Measurements from ENCODE around the gene ZNF496.

Gene ZNF496

DNA sequence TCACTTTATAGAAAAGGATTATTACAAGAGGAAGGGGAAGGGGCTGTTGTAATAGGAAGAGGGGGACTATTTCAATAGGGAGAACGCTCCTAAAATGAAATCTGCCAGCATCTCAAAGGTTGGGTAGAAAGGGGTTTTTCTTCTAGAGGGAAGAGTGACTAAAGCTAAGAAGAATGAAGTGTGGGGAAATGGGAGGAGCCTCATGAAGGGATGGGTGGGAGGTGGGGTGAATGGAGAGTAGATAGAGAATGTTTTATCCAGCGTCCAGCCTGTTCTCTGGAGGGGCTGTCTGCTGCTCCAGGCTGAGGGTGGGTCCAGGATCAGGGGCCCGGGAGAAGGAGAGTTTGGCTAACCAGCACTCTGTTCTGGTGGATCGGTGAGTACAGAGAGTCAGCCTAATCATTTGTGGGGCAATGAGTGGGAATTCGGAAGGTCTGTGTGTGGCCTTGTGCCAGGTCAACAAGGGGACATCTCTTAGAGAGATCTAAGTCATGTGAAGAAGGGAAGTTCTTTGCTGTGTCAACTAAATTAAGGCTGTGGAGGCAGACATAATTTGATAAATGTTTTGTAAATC, 50.6 kb downstream of the ZNF496 start:
- TF ChIP-seq TAF1 (IDR thresholded peaks at IDR 0.05; ENCODE audit: borderline replicate concordance, insufficient read depth, low read length): no peak
- TF ChIP-seq SIN3A (IDR thresholded peaks at IDR 0.05; ENCODE audit: borderline replicate concordance, insufficient read depth, low read length): no peak
- TF ChIP-seq, protein P1, sequence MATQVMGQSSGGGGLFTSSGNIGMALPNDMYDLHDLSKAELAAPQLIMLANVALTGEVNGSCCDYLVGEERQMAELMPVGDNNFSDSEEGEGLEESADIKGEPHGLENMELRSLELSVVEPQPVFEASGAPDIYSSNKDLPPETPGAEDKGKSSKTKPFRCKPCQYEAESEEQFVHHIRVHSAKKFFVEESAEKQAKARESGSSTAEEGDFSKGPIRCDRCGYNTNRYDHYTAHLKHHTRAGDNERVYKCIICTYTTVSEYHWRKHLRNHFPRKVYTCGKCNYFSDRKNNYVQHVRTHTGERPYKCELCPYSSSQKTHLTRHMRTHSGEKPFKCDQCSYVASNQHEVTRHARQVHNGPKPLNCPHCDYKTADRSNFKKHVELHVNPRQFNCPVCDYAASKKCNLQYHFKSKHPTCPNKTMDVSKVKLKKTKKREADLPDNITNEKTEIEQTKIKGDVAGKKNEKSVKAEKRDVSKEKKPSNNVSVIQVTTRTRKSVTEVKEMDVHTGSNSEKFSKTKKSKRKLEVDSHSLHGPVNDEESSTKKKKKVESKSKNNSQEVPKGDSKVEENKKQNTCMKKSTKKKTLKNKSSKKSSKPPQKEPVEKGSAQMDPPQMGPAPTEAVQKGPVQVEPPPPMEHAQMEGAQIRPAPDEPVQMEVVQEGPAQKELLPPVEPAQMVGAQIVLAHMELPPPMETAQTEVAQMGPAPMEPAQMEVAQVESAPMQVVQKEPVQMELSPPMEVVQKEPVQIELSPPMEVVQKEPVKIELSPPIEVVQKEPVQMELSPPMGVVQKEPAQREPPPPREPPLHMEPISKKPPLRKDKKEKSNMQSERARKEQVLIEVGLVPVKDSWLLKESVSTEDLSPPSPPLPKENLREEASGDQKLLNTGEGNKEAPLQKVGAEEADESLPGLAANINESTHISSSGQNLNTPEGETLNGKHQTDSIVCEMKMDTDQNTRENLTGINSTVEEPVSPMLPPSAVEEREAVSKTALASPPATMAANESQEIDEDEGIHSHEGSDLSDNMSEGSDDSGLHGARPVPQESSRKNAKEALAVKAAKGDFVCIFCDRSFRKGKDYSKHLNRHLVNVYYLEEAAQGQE (IDR thresholded peaks at IDR 0.05; ENCODE audit: insufficient read depth in 1 of 2, low read depth in 2 of 2, low read length in 2 of 2): no peak
- TF ChIP-seq POLR2AphosphoS5 (IDR thresholded peaks at IDR 0.05; ENCODE audit: low read depth, low read length): no peak
- no peak for TF ChIP-seq FOXP2 (optimal IDR thresholded peaks at IDR 0.05; ENCODE audit: borderline replicate concordance, extremely low read depth, extremely low read length, insufficient read depth)

DNA sequence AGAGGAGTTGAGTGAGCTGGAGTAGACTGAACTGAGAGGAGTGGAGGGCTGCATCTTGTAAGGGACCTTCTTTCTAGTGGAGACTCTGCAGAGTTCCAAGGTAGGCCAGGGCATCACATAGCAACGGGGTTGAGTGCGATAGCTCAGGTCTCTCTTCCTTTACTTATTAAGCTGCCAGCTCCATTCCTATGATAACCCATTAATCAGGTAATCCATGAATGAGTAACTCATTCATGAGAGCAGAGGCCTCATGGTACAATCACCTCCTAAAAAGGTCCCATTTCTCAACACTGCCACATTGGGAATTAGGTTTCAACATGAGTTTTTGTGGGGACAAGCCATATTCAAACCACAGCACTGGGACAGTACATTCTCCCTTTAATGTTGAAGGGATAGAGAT, 54.5 kb downstream of the ZNF496 start:
- TF ChIP-seq POLR2AphosphoS5 (IDR thresholded peaks at IDR 0.05; ENCODE audit: low read depth, low read length) (no peak), TAF1 (IDR thresholded peaks at IDR 0.05; ENCODE audit: borderline replicate concordance, insufficient read depth, low read length) (no peak), FOXP2 (optimal IDR thresholded peaks at IDR 0.05; ENCODE audit: borderline replicate concordance, extremely low read depth, extremely low read length, insufficient read depth) (no peak), SIN3A (IDR thresholded peaks at IDR 0.05; ENCODE audit: borderline replicate concordance, insufficient read depth, low read length) (no peak)
- TF ChIP-seq, protein P1 (IDR thresholded peaks at IDR 0.05; ENCODE audit: insufficient read depth in 1 of 2, low read depth in 2 of 2, low read length in 2 of 2): no peak

DNA sequence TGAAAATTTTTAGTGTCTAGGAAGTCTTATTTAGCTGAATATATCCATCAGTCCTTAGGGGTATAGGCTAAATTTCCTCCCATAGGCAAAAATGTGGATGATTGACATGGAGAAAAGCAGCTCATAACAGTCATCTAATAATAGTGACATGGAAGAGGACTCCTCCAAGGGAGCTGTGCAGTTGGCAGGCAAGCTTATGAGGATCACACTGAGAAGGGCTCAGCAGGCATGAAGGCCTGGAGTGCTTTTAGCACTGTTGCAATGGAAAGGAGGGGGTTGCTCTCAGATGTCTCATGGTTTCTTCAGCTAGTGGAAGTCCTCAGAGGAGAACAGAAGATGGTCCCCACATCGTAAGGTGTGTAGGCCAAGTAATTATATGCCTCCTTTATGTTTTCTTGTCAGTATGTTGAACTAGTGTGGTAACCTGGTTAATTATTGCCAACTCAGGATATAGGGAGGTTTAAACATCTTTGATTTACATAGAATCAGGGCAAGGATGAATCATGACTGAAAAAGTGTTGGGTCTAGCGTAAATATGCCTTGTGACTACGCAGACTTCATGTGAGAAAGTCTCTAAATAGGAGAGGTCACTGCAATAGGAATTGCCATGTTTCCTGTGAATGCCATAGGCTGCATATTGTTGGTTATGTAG, 56.9 kb downstream of the ZNF496 start:
- no peak for TF ChIP-seq TAF1 (IDR thresholded peaks at IDR 0.05; ENCODE audit: borderline replicate concordance, insufficient read depth, low read length)
- no peak for TF ChIP-seq SIN3A (IDR thresholded peaks at IDR 0.05; ENCODE audit: borderline replicate concordance, insufficient read depth, low read length)
- TF ChIP-seq POLR2AphosphoS5 (IDR thresholded peaks at IDR 0.05; ENCODE audit: low read depth, low read length): no peak
- TF ChIP-seq FOXP2 (optimal IDR thresholded peaks at IDR 0.05; ENCODE audit: borderline replicate concordance, extremely low read depth, extremely low read length, insufficient read depth): no peak
- TF ChIP-seq, protein P1 (IDR thresholded peaks at IDR 0.05; ENCODE audit: insufficient read depth in 1 of 2, low read depth in 2 of 2, low read length in 2 of 2): no peak

DNA sequence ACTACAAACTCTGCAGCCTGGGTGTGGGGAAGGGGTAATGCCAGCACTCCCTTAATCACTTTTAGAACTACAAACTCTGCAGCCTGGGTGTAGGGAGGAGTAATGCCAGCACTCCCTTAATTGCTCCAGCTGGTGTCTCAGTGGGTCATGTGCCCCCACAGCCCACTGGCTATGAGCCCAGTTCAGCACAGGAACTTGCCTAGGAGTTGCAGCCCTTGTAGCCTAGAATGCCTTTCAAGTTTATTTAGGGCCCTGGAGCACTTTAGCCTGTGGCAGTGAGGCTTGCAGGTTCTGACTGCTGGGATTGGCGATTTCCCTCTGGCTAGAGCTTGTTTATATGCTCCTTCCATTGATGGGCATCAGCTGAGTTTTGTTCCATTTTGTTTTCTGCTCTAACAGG, 58.7 kb downstream of the ZNF496 start:
- TF ChIP-seq, protein P1 (IDR thresholded peaks at IDR 0.05; ENCODE audit: insufficient read depth in 1 of 2, low read depth in 2 of 2, low read length in 2 of 2): no peak
- TF ChIP-seq FOXP2 (optimal IDR thresholded peaks at IDR 0.05; ENCODE audit: borderline replicate concordance, extremely low read depth, extremely low read length, insufficient read depth) (no peak), POLR2AphosphoS5 (IDR thresholded peaks at IDR 0.05; ENCODE audit: low read depth, low read length) (no peak), SIN3A (IDR thresholded peaks at IDR 0.05; ENCODE audit: borderline replicate concordance, insufficient read depth, low read length) (no peak), TAF1 (IDR thresholded peaks at IDR 0.05; ENCODE audit: borderline replicate concordance, insufficient read depth, low read length) (no peak)
